Lower leg skin (tissue), 3 donors: ENCODE measurements around the gene NECTIN1.

ENCODE experiments used
- CTCF ChIP-seq, 3 donors: fragments of 450-650 bp; IDR thresholded peaks; one replicate each; pipeline ENCODE4 v1.5.1; 2016; ENCODE audit warnings: antibody characterized with exemption in 3 of 3, mild to moderate bottlenecking in 3 of 3, moderate library complexity in 2 of 3
- POLR2A ChIP-seq, 2 donors: fragments of 450-650 bp; IDR thresholded peaks; one replicate each; pipeline ENCODE4 v1.6.1; 2016 to 2017; ENCODE audit warnings: antibody characterized with exemption in 2 of 2, mild to moderate bottlenecking in 1 of 2, moderate library complexity in 1 of 2

- TF ChIP-seq CTCF (IDR thresholded peaks at IDR 0.05): no peak
- no peak for TF ChIP-seq POLR2A (IDR thresholded peaks at IDR 0.05)
Measured at GRCh38 chr11:119729581-119729927, 554 bp upstream of the NECTIN1 start.
